ENCODE measurements around the gene ARHGAP5.

Gene ARHGAP5

GRCh38 chr14:32195636-32196035, 118.5 kb downstream of the ARHGAP5 start:
- Histone ChIP-seq H3K36me3 (ENCODE audit: insufficient read depth, low read length) (no peaks in the 10 kb centered on the region), H3K4me1 (ENCODE audit: insufficient read depth, low read length) (no peaks in the 10 kb centered on the region), H3K9ac (ENCODE audit: low read depth, low read length) (no peak overlapping the region), H3K9me3 (ENCODE audit: control insufficient read depth, insufficient read depth, low read length) (no peaks in the 10 kb centered on the region)

- Histone ChIP-seq H3K9ac (ENCODE audit: low read depth, low read length) (no peak overlapping the region), H3K36me3 (ENCODE audit: insufficient read depth, low read length) (no peaks in the 10 kb centered on the region), H3K4me1 (ENCODE audit: insufficient read depth, low read length) (no peaks in the 10 kb centered on the region), H3K9me3 (ENCODE audit: control insufficient read depth, insufficient read depth, low read length) (no peaks in the 10 kb centered on the region)
Measured at GRCh38 chr14:32197919-32198318, 120.8 kb downstream of the ARHGAP5 start.

GRCh38 chr14:32200368-32201192, 123.5 kb downstream of the ARHGAP5 start:
- Histone ChIP-seq H3K9ac (ENCODE audit: low read depth, low read length) (peak overlapping the region; percentile 85), H3K36me3 (ENCODE audit: insufficient read depth, low read length) (no peaks in the 10 kb centered on the region), H3K9me3 (ENCODE audit: control insufficient read depth, insufficient read depth, low read length) (no peaks in the 10 kb centered on the region), H3K4me1 (ENCODE audit: insufficient read depth, low read length) (0 out of 2 replicates have a peak, but pooled peaks cover under 1% of the 10 kb centered on the region)

- Histone ChIP-seq H3K4me1 (ENCODE audit: insufficient read depth, low read length) (0 out of 2 replicates have a peak, but pooled peaks cover 6% of the 10 kb centered on the region), H3K36me3 (ENCODE audit: insufficient read depth, low read length) (no peaks in the 10 kb centered on the region), H3K9ac (ENCODE audit: low read depth, low read length) (peak overlapping the region; percentile 85), H3K9me3 (ENCODE audit: control insufficient read depth, insufficient read depth, low read length) (no peaks in the 10 kb centered on the region)
Measured at GRCh38 chr14:32201193-32201815, 124.2 kb downstream of the ARHGAP5 start.

- Histone ChIP-seq H3K36me3 (ENCODE audit: insufficient read depth, low read length) (no peaks in the 10 kb centered on the region), H3K9ac (ENCODE audit: low read depth, low read length) (peak within 1 kb of the TSS; percentile 85), H3K9me3 (ENCODE audit: control insufficient read depth, insufficient read depth, low read length) (no peaks in the 10 kb centered on the region), H3K4me1 (ENCODE audit: insufficient read depth, low read length) (0 out of 2 replicates have a peak, but pooled peaks cover 7% of the 10 kb centered on the region)
Measured at GRCh38 chr14:32201816-32202490, 124.8 kb downstream of the ARHGAP5 start, which contains the start of gene RNU6-7. Gene RNU6-7 (plus strand): TSS chr14:32202045.

- H3K4me1 ChIP-seq (ENCODE audit: insufficient read depth, low read length) = 0 out of 2 replicates have a peak, but pooled peaks cover 7% of the 10 kb centered on the region
- no peaks in the 10 kb centered on the region for H3K9me3 ChIP-seq (ENCODE audit: control insufficient read depth, insufficient read depth, low read length)
- peak overlapping the region; percentile 85 for H3K9ac ChIP-seq (ENCODE audit: low read depth, low read length)
- no peaks in the 10 kb centered on the region for H3K36me3 ChIP-seq (ENCODE audit: insufficient read depth, low read length)
Measured at GRCh38 chr14:32202491-32202997, 125.4 kb downstream of the ARHGAP5 start.

- Histone ChIP-seq H3K4me1 (ENCODE audit: insufficient read depth, low read length) (0 out of 2 replicates have a peak, but pooled peaks cover 7% of the 10 kb centered on the region), H3K9ac (ENCODE audit: low read depth, low read length) (peak within 1 kb of the TSS; percentile 85), H3K36me3 (ENCODE audit: insufficient read depth, low read length) (no peaks in the 10 kb centered on the region), H3K9me3 (ENCODE audit: control insufficient read depth, insufficient read depth, low read length) (no peaks in the 10 kb centered on the region)
Measured at GRCh38 chr14:32202998-32203882, 126.1 kb downstream of the ARHGAP5 start, which contains the start of gene RNU6-8. Gene RNU6-8 (minus strand): TSS chr14:32203269.

- H3K36me3 ChIP-seq (ENCODE audit: insufficient read depth, low read length) = no peaks in the 10 kb centered on the region
- 0 out of 2 replicates have a peak, but pooled peaks cover 7% of the 10 kb centered on the region for H3K4me1 ChIP-seq (ENCODE audit: insufficient read depth, low read length)
- H3K9me3 ChIP-seq (ENCODE audit: control insufficient read depth, insufficient read depth, low read length) = no peaks in the 10 kb centered on the region
- H3K9ac ChIP-seq (ENCODE audit: low read depth, low read length) = peak overlapping the region; percentile 85
Measured at GRCh38 chr14:32203928-32204357, 126.8 kb downstream of the ARHGAP5 start.

- H3K9me3 ChIP-seq (ENCODE audit: control insufficient read depth, insufficient read depth, low read length) = no peaks in the 10 kb centered on the region
- H3K4me1 ChIP-seq (ENCODE audit: insufficient read depth, low read length) = 0 out of 2 replicates have a peak, but pooled peaks cover 7% of the 10 kb centered on the region
- no peaks in the 10 kb centered on the region for H3K36me3 ChIP-seq (ENCODE audit: insufficient read depth, low read length)
- H3K9ac ChIP-seq (ENCODE audit: low read depth, low read length) = no peak overlapping the region
Measured at GRCh38 chr14:32205554-32205953, 128.4 kb downstream of the ARHGAP5 start.

- Histone ChIP-seq H3K4me1 (ENCODE audit: insufficient read depth, low read length) (0 out of 2 replicates have a peak, but pooled peaks cover 7% of the 10 kb centered on the region), H3K9ac (ENCODE audit: low read depth, low read length) (no peak overlapping the region), H3K36me3 (ENCODE audit: insufficient read depth, low read length) (no peaks in the 10 kb centered on the region), H3K9me3 (ENCODE audit: control insufficient read depth, insufficient read depth, low read length) (no peaks in the 10 kb centered on the region)
Measured at GRCh38 chr14:32205984-32206383, 128.9 kb downstream of the ARHGAP5 start.

GRCh38 chr14:32206552-32206951, 129.4 kb downstream of the ARHGAP5 start:
- no peaks in the 10 kb centered on the region for H3K9me3 ChIP-seq (ENCODE audit: control insufficient read depth, insufficient read depth, low read length)
- H3K36me3 ChIP-seq (ENCODE audit: insufficient read depth, low read length) = no peaks in the 10 kb centered on the region
- H3K4me1 ChIP-seq (ENCODE audit: insufficient read depth, low read length) = 0 out of 2 replicates have a peak, but pooled peaks cover 7% of the 10 kb centered on the region
- H3K9ac ChIP-seq (ENCODE audit: low read depth, low read length) = no peak overlapping the region

GRCh38 chr14:32208490-32208889, 131.4 kb downstream of the ARHGAP5 start:
- Histone ChIP-seq H3K4me1 (ENCODE audit: insufficient read depth, low read length) (0 out of 2 replicates have a peak, but pooled peaks cover 7% of the 10 kb centered on the region), H3K9ac (ENCODE audit: low read depth, low read length) (no peak overlapping the region), H3K36me3 (ENCODE audit: insufficient read depth, low read length) (no peaks in the 10 kb centered on the region), H3K9me3 (ENCODE audit: control insufficient read depth, insufficient read depth, low read length) (no peaks in the 10 kb centered on the region)
